Adrenal gland (tissue), 12 donors: ENCODE results near the gene IL3RA. TPM values are rescaled to one million over a fixed set of nuclear protein-coding genes. Genes with fewer than 3 reads are reported as not detected.

Experiments
- DNase-seq, 7 donors: peaks; one replicate each; pipeline ENCODE4 v3.0.0-alpha.2; 2019 to 2020
- H3K27ac ChIP-seq, 5 donors: fragments of 200-600 bp; sonication (generic) in 4 of 5; 1 replicate in 3 of 5; 2 replicates in 2 of 5; pipeline versions ENCODE4 v1.5.1 to v1.8.0; 2016 to 2020; ENCODE audit warnings: mild to moderate bottlenecking in 1 of 5
- H3K27me3 ChIP-seq: fragments of 200-600 bp; 2 replicates; pipeline ENCODE4 v1.8.0; 2021
- H3K36me3 ChIP-seq, 2 donors: fragments of 200-600 bp; replicated peaks in 1 of 2; 1 replicate in 1 of 2; 2 replicates in 1 of 2; pipeline versions ENCODE4 v1.5.1 to v1.8.0; 2018 to 2022
- H3K4me1 ChIP-seq, 2 donors: fragments of 200-600 bp; replicated peaks in 1 of 2; 1 replicate in 1 of 2; 2 replicates in 1 of 2; pipeline versions ENCODE4 v1.5.1 to v1.8.0; 2018 to 2021
- H3K4me3 ChIP-seq, 4 donors: fragments of 200-600 bp; sonication (generic) in 3 of 4; one replicate each; pipeline ENCODE4 v1.5.1; 2016 to 2018
- H3K9me3 ChIP-seq, 3 donors: fragments of 200-600 bp; sonication (generic) in 1 of 3; replicated peaks in 1 of 3; 1 replicate in 2 of 3; 2 replicates in 1 of 3; pipeline versions ENCODE4 v1.5.1 to v1.8.0; 2016 to 2021
- CTCF ChIP-seq, 6 experiments: fragments of 450-650 bp in 4 of 6; fragments of 200-600 bp in 2 of 6; sonication (generic) in 1 of 6; IDR thresholded peaks; 1 replicate in 5 of 6; 2 replicates in 1 of 6; pipeline versions ENCODE4 v1.5.1 to v1.8.0; 2016 to 2021; ENCODE audit warnings: antibody characterized with exemption in 6 of 6, mild to moderate bottlenecking in 2 of 6, moderate library complexity in 1 of 6
- POLR2A ChIP-seq, 2 donors: fragments of 450-650 bp; IDR thresholded peaks; one replicate each; pipeline ENCODE4 v1.6.1; 2017; ENCODE audit warnings: antibody characterized with exemption in 2 of 2, mild to moderate bottlenecking in 2 of 2, moderate library complexity in 1 of 2
- WGBS, 4 donors: extraction: QIAGEN DNeasy Blood & Tissue Kit in 2 of 4; methylation state at CpG; one replicate each; pipeline versions ENCODE4 v1.1.5 to v1.1.7; 2013 to 2017; 5-methylcytosine and 5-hydroxymethylcytosine counted together
- intact Hi-C, 2 donors: fragments of 100-400 bp; cut with DNase I; formaldehyde crosslinking; loops; one replicate each; pipeline versions ENCODE4 v1.14.1 to v1.15.0; 2022 to 2023
- polyA plus RNA-seq, 3 donors: library from polyadenylated mRNA; stranded (reverse); fragments of 200-250 nt in 2 of 3; fragments of 350-450 nt in 1 of 3; fragmentation: Illumina TruSeq in 1 of 3; extraction: RNeasy Lipid Tissue Mini Kit (QIAGEN cat#74804) in 1 of 3; gene quantifications; one replicate each; pipeline ENCODE4 v1.2.3, GENCODE V29; 2013 to 2014
- total RNA-seq, 9 donors: library from RNA; depleted of rRNA in 4 of 9; stranded (reverse); fragments of >200 nt in 4 of 9; fragments of 120-200 nt in 1 of 9; fragmentation: NEBNext Ultra II Directional in 1 of 9; extraction: Animal tissue kit (Norgen Biotek cat#: 25700) in 1 of 9; gene quantifications; one replicate each; pipeline versions ENCODE4 v1.1.0 to v1.2.4, GENCODE V29; 2013 to 2023
- donor health status: healthy with polysubstance abuse.
- donor health status: Bipolar disorder and iron deficiency.
- donor health status: DM: yes; HTN: yes; CAD: no.
- donor health status: DM: no; HTN: no; CAD: no.
- donor health status: DM: no; HTN: no; CAD: no.
- donor health status: DM: yes; HTN: yes; CAD: no.

Gene IL3RA
- total and polyA plus RNA-seq, 12 donors: 1.4 to 7.4 (median 3.1) TPM

GRCh38 chrX:1357993-1358392 is 21.4 kb downstream of the IL3RA start:
- Histone ChIP-seq H3K4me3 (no peak overlapping the region), H3K27ac (no peak overlapping the region), H3K9me3 (peaks cover 0 to 4% (median 0%) of the 10 kb centered on the region in 3 donors), H3K4me1 (no peaks in the 10 kb centered on the region), H3K27me3 (no peaks in the 10 kb centered on the region), H3K36me3 (no peaks in the 10 kb centered on the region)
- intact Hi-C loops: no loop called here
- WGBS, 4 donors: 95 to 99% (median 97%) methylated on average over 8 to 10 of the region's 10 CpGs
- DNase-seq: peak in 1 of 7 donors; percentile 48
- no peak for TF ChIP-seq POLR2A (IDR thresholded peaks at IDR 0.05)
- no peak for TF ChIP-seq CTCF (IDR thresholded peaks at IDR 0.05)

DNA sequence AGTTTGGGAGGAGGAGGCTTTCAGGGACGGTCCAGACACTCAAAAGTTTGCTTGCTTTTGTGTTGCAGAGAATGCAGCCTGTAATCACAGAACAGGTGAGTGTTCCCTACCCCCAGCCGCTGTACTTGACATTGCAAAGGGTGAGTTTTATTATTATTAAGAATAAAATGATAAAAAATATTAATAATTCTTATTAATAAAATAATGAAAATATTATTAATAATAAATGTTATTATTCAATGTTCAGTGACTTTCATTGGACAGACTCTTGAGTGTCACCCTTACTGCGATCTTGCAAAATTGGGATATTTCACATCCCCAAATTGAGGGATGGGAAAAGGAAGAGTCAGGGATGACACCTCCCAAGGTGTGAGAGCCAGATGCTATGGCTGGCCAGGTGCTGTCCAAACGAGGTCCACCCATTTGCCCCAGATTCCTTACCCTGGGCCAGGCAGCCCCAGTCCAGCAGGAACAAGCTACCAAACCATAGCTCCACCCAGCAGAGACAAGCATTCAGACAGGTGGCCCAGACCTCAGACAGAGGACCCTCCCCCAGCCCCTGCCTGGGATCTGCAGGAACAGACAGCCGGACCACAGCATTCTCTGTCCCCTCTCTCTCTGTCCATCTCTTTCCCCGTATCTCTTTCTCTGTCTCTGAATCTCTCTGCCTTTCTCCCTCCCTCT is 22.4 kb downstream of the IL3RA start:
- H3K36me3 ChIP-seq: no peaks in the 10 kb centered on the region
- 86 to 91% (median 89%) methylated on average over 6 of the region's 6 CpGs for WGBS, 4 donors

DNA sequence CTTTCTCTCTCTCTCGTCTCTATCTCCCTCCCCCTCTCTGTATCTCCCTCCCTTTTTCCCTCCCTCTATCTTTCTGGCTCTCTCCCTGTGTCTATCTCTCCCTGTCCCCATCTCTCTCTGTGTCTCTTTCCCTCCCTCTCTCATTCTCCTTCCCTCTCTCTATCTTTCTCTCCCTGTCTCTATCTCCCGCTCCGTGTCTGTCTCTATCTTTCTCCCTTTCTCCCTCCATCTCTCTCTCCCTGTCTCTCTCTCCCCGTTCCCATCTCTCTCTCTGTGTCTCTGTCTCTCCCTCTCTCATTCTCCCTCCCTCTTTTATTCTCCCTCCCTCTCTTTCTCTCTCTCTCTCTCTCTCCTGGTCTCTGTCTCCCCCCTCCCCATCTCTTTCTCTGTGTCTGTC is 22.9 kb downstream of the IL3RA start:
- no peak for DNase-seq
- H3K27ac ChIP-seq: no peak overlapping the region
- no peaks in the 10 kb centered on the region for H3K4me1 ChIP-seq
- TF ChIP-seq CTCF (IDR thresholded peaks at IDR 0.05): no peak
- TF ChIP-seq POLR2A (IDR thresholded peaks at IDR 0.05): no peak
- H3K36me3 ChIP-seq: no peaks in the 10 kb centered on the region
- H3K9me3 ChIP-seq: peaks cover 0 to 4% (median 0%) of the 10 kb centered on the region in 3 donors
- 90 to 95% (median 91%) methylated on average over 4 of the region's 4 CpGs for WGBS, 4 donors
- intact Hi-C loops: no loop called here
- H3K27me3 ChIP-seq: no peaks in the 10 kb centered on the region
- H3K4me3 ChIP-seq: no peak overlapping the region

More for the DNA sequence above, 22.4 kb downstream of the IL3RA start:
- Histone ChIP-seq H3K4me3 (no peak overlapping the region), H3K27ac (no peak overlapping the region), H3K9me3 (peaks cover 0 to 4% (median 0%) of the 10 kb centered on the region in 3 donors), H3K4me1 (no peaks in the 10 kb centered on the region), H3K27me3 (no peaks in the 10 kb centered on the region)
- TF ChIP-seq CTCF (IDR thresholded peaks at IDR 0.05) (no peak), POLR2A (IDR thresholded peaks at IDR 0.05) (no peak)
- intact Hi-C loops: no loop called here
- DNase-seq: peak in 1 of 7 donors; percentile 42

GRCh38 chrX:1360171-1360570 is 23.6 kb downstream of the IL3RA start:
- WGBS, 4 donors: 81 to 93% (median 85%) methylated on average over 2 of the region's 2 CpGs
- Histone ChIP-seq H3K9me3 (peaks cover 0 to 4% (median 0%) of the 10 kb centered on the region in 3 donors), H3K4me1 (no peaks in the 10 kb centered on the region), H3K36me3 (no peaks in the 10 kb centered on the region), H3K4me3 (no peak overlapping the region), H3K27ac (no peak overlapping the region), H3K27me3 (no peaks in the 10 kb centered on the region)
- intact Hi-C loops: no loop called here
- no peak for DNase-seq
- TF ChIP-seq POLR2A (IDR thresholded peaks at IDR 0.05): no peak

DNA sequence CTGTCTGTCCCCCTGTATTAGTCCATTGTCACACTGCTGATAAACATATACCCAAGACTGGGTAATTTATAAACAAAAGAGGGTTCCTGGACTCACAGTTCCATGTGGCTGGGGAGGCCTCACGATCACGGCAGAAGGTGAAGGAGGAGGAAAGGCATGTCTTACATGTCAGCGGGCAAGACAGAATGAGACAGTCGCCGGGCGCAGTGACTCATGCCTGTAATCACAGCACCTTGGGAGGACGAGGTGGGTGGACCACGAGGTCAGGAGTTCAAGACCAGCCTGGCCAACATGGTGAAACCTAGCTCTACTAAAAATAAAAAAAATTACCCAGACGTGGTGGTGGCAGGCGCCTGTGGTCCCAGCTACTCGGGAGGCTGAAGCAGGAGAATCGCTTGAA is 24.7 kb downstream of the IL3RA start:
- Histone ChIP-seq H3K36me3 (no peaks in the 10 kb centered on the region), H3K27me3 (no peaks in the 10 kb centered on the region), H3K4me3 (no peak overlapping the region), H3K27ac (no peak overlapping the region), H3K4me1 (no peaks in the 10 kb centered on the region), H3K9me3 (peaks cover 0 to 4% (median 0%) of the 10 kb centered on the region in 3 donors)
- no peak for DNase-seq
- intact Hi-C loops: no loop called here
- no peak for TF ChIP-seq CTCF (IDR thresholded peaks at IDR 0.05)
- no peak for TF ChIP-seq POLR2A (IDR thresholded peaks at IDR 0.05)
- 67 to 89% (median 81%) methylated on average over 11 to 12 of the region's 12 CpGs for WGBS, 4 donors
